GM18519 (cell line): Measurements from ENCODE around the gene GABBR2.
"Not testable (repeated sequence)": the region's sequence is repeated elsewhere in the genome, so short reads cannot be mapped to it uniquely, and the experiment has no call there.

Experiments used
- ATAC-seq: cut with Tn5 transposase; IDR thresholded peaks from one replicate; pipeline ENCODE4 v1.9.1; 2021; ENCODE audit warnings: mild to moderate bottlenecking, moderate library complexity; ENCODE audit not compliant: unreplicated experiment, low FRiP score

The GABBR2 gene

DNA sequence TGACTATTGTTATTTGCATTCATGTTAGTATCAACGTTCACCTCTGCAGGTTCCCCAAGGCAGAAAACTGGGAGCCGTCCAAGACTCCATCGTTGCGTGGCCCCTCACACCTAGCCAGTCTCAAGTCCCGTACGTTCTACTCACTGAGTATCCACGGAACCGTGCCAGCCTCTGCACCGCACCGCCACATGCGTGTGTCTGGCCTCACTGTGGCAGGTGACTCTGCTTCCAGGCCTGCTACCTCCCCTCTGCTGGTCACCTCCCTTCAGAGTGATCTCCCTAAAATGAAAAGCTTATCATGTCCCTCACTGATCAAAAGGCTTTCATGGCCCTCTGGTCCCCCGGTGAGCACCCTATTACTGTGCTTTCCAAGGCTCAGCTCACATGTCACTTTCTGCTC, 108.1 kb downstream of the GABBR2 start:
- no peak for ATAC-seq

DNA sequence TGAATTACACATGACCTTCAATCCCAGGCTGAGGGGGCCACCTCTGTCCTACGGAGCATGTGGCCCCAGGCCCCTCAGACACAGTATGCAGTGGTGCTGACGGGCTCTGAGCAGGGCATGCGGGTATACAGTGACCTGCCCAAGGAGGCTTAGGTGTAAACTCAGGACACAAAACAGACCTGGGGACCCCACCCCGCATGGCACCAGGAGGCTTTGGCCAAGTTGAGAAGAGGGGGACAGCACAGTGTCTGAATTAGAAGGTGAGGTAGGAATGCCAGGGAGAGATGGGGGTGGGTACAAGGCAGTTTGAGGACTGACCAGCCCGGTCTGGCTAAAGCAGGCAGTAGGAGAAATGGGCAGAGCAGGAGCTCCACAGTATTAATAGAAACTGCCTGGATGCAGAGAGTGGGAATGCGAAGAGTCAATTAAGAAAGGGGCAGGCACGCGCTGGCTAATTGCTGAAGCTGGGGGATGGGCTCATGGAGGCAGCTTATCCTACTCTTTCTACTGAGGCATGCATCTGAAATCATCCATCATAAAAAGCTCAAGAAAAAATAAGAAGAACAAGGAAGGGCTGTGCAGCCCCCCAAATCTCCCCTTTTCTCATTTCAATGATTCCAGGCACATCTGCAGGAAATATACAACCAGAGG, 109.0 kb downstream of the GABBR2 start:
- no peak for ATAC-seq

DNA sequence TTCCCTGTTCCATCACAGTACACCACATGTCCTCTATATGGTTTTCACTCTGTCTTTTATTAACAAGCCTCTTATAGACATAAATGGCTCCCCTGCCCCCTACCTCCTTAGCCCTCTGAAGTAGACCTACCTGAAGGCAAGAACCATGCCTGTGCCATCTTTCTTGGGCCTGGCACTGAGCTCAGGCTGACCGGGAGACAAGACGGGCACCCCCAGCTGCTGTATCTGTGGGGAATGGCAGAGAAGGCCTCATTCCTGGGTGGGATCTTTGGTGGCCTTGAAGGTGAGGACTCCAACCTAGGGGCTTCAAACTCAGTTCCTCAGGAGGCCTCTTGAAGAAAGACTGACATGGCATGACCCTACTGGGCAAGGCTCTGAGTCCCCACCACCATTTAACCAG, 109.9 kb downstream of the GABBR2 start:
- no peak for ATAC-seq

- no peak for ATAC-seq
These were observed 111.4 kb downstream of the GABBR2 start for GRCh38 chr9:98597236-98597771.

DNA sequence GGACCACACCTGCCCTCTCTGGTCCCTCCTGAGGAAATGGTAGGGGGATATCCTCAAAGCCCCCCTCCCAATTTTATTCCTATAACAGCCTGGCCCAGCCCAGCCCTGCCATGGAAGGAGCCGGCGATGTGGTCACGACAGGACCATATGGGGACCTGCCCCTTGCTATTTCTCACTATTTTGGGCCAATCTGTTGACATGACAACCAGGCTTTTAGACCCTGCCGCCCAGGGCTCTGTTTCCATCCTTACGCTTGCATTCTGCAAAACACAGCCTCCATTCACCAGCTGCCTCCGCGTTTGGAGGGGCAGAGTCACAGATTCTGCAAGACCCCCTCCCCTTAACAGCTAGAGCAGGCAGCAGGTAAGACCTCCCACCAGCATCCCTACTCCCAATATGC, 112.2 kb downstream of the GABBR2 start:
- no peak for ATAC-seq

DNA sequence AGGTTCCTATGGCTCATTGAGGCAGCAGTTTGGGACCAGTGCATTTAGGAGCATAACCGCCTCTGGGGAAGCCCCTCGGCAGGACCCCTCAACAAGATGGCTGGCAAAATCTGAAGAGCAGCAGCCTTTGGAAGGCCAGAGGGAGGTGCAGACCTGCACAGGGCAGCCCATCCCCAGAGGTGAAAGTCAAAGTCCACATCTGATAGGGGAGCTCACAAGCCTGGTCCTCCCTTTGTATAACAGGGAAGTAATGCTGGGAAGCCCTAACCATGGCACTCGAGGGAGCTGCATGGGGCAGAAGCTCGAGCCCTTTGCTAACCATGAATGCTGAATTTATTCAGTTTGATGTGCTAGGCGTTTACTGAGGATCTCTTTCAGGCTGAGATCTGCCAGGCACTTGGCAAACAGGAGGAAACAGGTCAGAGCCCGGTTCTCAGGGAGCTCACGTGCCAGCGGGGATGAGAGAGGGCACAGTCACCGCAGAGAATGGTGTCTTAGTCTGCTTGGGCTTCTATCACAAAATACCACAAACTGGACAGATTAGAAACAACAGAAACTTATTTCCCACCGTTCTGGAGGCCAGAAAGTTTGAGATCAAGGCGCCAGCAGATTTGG, 114.1 kb downstream of the GABBR2 start:
- no peak for ATAC-seq

GRCh38 chr9:98593354-98594253, 115.1 kb downstream of the GABBR2 start:
- ATAC-seq, result no peak

- no peak for ATAC-seq
These were observed 117.0 kb downstream of the GABBR2 start for GRCh38 chr9:98591696-98592095.

DNA sequence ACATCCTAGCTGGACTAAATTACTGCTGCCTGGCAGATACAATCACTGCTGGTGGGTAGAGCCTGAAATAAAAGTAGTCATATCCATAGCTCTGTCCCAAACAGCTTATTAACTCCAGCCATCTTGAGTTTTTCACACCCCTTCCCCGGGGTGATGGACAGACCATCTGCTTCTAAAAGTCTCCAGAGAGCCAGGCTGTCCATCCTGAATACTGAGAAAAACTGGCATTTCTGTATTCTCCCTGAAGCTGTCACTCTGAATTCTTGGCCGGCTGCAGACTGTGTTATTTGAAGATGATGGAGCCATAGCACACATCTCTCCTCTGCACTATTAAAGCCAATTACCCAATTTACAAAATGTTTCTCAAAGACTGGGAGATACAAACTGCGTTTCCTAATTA, 118.6 kb downstream of the GABBR2 start:
- ATAC-seq, result no peak

- no peak for ATAC-seq
These were observed 119.6 kb downstream of the GABBR2 start for GRCh38 chr9:98589102-98589501.

DNA sequence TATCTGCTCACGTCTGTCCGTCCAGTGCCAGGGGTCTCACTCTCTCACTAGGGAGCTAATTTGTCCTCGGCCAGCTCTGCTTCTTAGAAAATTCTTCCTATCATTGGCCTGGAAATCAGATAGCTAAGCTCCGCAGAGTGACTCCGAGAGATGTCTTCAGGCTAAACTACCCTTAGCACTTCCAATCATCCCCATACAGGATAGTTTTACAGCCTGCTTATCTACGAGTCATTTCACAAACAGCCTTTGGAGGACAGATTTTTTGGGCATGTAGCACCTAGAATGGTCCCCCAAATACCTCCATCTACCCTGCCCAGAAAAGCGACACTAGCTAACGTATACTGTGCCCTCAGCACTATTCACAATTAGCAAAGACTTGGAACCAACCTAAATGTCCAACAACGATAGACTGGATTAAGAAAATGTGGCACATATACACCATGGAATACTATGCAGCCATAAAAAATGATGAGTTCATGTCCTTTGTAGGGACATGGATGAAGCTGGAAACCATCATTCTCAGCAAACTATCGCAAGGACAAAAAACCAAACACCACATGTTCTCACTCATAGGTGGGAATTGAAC, 123.8 kb downstream of the GABBR2 start:
- ATAC-seq, result not testable (repeated sequence)

DNA sequence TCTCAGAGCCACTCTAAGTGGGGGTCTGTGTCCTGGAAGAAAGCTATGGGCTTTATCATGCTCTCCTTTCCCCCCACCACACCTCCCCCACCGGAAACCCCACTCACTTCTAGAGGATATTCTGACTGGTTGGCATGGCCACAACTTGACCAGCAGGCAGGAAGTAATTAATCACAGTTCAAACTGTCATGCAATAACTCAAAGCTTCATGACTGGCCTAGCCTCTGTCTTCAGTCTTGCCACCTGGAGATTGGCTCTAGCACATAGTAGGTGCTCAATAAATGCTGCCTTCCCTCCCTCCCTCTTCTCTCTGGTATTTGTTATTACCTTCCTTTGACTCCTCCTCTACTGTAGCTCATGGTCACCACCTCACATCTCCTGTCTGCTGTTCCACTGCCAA, 124.7 kb downstream of the GABBR2 start:
- ATAC-seq, result no peak

DNA sequence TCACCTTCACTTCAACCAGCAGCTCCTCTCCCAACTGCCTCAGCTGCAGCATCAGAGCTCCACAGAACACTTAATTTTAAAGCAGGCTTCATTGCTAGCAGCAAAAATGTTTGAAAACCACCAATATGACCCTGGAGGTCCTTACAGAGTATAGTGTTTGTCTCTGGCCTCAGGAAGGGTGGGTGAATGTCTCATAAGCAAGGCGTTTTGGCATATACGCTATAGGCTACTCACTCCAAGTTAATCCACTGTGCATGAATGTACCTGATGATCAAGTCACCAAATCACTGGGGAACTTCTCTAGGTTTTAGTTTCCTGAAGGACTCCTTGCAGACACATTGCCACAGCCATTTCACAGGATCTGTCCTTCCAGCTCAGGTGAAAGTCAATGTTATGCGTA, 125.3 kb downstream of the GABBR2 start:
- ATAC-seq, result no peak

DNA sequence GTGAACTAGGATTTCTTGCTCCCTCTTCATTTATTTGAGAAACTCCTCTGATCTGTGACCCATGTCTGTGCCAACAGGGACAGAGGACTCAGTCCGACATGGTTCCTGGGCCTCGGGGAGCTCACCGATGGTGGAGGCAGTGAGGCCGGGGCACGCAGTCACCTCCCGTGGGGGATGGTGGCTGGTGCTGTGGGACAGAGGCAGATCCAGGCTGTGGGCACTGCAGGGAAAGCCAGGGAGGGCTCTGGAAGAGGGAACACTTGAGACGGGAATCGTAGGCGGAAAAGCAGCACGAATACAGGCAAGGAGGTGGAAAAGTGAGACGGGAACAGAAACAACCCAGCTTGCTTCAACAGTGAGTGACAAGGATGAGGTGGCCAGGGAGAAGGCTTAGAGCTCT, 127.8 kb downstream of the GABBR2 start:
- ATAC-seq, result no peak

GRCh38 chr9:98579700-98580099, 129.0 kb downstream of the GABBR2 start:
- no peak for ATAC-seq

DNA sequence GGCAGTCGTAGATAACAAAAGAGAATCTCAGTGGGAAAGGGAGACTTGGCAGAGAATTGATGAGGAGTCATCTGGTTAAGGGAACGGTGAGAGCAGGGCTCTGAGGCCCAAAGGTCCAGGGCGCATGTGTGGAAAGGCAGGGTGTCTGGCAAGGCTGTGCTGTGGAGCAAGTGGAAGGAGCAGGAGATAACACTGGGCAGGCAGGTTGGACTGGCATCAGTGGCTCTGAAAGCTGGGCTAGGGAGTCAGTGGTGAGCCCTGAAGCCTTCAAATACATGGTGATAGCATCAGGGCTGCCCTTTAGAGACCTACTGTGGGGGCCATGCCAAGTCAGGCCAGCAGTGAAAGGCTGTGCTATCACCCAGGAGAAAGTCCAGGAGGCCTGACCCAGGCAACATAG, 131.3 kb downstream of the GABBR2 start:
- ATAC-seq, result no peak

DNA sequence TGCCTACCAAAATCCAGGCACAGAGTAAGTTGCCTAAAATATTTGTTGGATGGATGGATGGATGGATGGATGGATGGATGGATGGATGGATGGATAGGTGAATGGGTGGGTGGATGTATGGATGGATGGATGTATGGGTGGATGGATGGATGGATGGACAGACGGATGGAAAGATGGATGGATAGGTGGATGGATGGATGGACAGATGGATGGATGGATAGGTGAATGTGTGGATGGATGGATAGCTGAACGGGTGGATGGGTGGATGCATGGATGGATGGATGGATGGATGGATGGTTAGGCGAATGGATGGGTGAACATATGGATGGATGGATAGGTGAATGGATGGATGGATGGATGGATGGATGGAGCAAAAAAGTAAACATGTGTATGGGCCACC, 131.9 kb downstream of the GABBR2 start:
- ATAC-seq, result no peak

- ATAC-seq, result no peak
These were observed 132.4 kb downstream of the GABBR2 start for GRCh38 chr9:98576354-98576753.

GRCh38 chr9:98575379-98576346, 133.1 kb downstream of the GABBR2 start:
- ATAC-seq, result peak; percentile 63

DNA sequence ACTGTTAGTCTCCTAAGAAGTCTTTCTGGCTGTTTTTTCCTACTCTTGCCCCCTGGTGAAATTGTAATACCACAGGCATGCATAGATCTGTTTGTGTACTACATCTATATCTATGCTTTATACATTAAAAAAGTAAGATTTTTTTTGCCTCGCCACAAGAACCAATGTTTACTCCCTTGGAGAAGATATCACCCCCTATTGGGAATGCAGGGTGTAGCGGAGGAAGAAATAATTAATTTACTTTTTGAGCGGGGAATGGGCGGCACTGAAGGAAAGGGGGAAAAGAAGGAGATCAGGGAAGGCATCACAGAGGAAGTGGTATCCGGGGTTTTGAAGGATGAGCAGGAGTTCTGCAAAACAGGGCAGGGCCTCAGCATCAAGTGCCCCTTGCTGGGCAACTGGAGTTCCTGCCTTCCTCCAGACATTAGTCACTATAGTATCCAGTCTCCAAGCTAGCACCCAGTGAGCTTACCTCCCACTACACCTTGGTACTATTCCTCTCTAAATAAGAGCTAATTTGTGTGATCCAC, 134.9 kb downstream of the GABBR2 start:
- ATAC-seq, result no peak
